CD8-positive, alpha-beta memory T cell (primary cell): ENCODE data around the gene ARHGAP35. TPM values are rescaled to one million over a fixed set of nuclear protein-coding genes. Genes with fewer than 3 reads are reported as not detected.

Source experiments
- CTCF ChIA-PET: fragments of 350-600 bp; sonication (Branson Sonifier 250); formaldehyde crosslinking; loops from one replicate; lab custom pipeline; 2021; ENCODE audit warnings: antibody characterized with exemption; lab: Charles Lee
- POLR2A ChIA-PET: fragments of 350-600 bp; sonication (Branson Sonifier 250); formaldehyde crosslinking; loops from one replicate; lab custom pipeline; 2021; ENCODE audit warnings: antibody characterized with exemption; lab: Charles Lee
- DNase-seq, 5 donors: peaks; one replicate each; pipeline versions ENCODE4 v3.0.0 to v3.0.0-alpha.2; 2020 to 2022; ENCODE audit warnings: mixed read lengths in 1 of 5
- H3K27ac ChIP-seq: one replicate; pipeline ENCODE4 v1.7.0; 2013; ENCODE audit warnings: low read depth, mild to moderate bottlenecking, low read length, moderate library complexity
- H3K27me3 ChIP-seq: 2 replicates; pipeline ENCODE4 v1.7.0; 2013; ENCODE audit warnings: low read length, mild to moderate bottlenecking; ENCODE audit not compliant: insufficient read depth, poor library complexity, severe bottlenecking
- H3K36me3 ChIP-seq: 2 replicates; pipeline ENCODE4 v1.7.0; 2013; ENCODE audit warnings: mild to moderate bottlenecking, low read length, moderate library complexity; ENCODE audit not compliant: insufficient read depth
- H3K4me1 ChIP-seq: 2 replicates; pipeline ENCODE4 v1.7.0; 2013; ENCODE audit warnings: mild to moderate bottlenecking, low read length, moderate library complexity; ENCODE audit not compliant: insufficient read depth
- H3K4me3 ChIP-seq: 2 replicates; pipeline ENCODE4 v1.7.0; 2013; ENCODE audit warnings: mild to moderate bottlenecking, low read length
- H3K9me3 ChIP-seq: 2 replicates; pipeline ENCODE4 v1.7.0; 2013; ENCODE audit warnings: mild to moderate bottlenecking, low read length
- H3K27ac Mint-ChIP-seq, 8 donors: one replicate each; pipeline ENCODE4 v1.8.0; 2020 to 2021; ENCODE audit warnings: mixed read lengths in 8 of 8, mild to moderate bottlenecking in 6 of 8, inconsistent platforms in 3 of 8, moderate library complexity in 3 of 8
- H3K27me3 Mint-ChIP-seq, 2 donors: one replicate each; pipeline ENCODE4 v1.8.0; 2020 to 2021; ENCODE audit warnings: mixed read lengths in 2 of 2, mild to moderate bottlenecking in 1 of 2, moderate library complexity in 1 of 2
- H3K36me3 Mint-ChIP-seq, 3 donors: one replicate each; pipeline ENCODE4 v1.8.0; 2020 to 2021; ENCODE audit warnings: mixed read lengths in 3 of 3, inconsistent platforms in 1 of 3, mild to moderate bottlenecking in 1 of 3
- H3K4me1 Mint-ChIP-seq, 3 donors: one replicate each; pipeline ENCODE4 v1.8.0; 2020 to 2021; ENCODE audit warnings: mixed read lengths in 3 of 3, inconsistent platforms in 1 of 3, mild to moderate bottlenecking in 1 of 3
- H3K4me3 Mint-ChIP-seq, 7 donors: one replicate each; pipeline ENCODE4 v1.8.0; 2020 to 2021; ENCODE audit warnings: mixed read lengths in 7 of 7, mild to moderate bottlenecking in 6 of 7, moderate library complexity in 4 of 7, inconsistent platforms in 2 of 7
- H3K9me3 Mint-ChIP-seq, 5 donors: one replicate each; pipeline ENCODE4 v1.8.0; 2020 to 2022; ENCODE audit warnings: mixed read lengths in 5 of 5, mild to moderate bottlenecking in 3 of 5, moderate library complexity in 2 of 5, inconsistent platforms in 1 of 5
- polyA plus RNA-seq: library from polyadenylated mRNA; unstranded; fragments of 300-500 nt; fragmentation: Illumina TruSeq; gene quantifications from one replicate; pipeline ENCODE4 v1.2.3, GENCODE V29; 2021
- total RNA-seq, 2 experiments: library from RNA; stranded (reverse); gene quantifications; one replicate each; pipeline ENCODE4 v1.2.3, GENCODE V29; 2021

The ARHGAP35 gene
- total and polyA plus RNA-seq, 3 experiments from 2014 or later, result 12.2 to 27.3 (median 26.7) TPM

DNA sequence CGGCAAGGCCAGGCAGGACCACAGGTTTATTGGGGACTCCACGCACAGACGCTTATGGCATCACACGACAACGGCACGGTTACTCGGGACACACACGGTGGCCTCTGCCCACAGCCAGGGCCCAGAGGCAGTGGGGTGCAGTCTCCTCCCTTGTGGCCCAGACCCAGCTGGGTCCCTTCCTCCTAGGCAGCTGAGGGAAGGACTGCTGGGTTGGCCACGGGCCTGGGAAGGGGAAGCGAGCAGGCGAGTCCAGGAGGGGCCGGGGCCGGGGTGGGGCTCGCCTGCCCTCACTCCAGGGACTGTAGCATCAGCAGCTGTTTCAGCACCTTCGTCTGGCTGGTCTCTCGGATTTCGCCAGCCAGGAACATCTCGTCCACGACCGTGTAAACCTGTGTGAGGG, 22.6 kb upstream of the ARHGAP35 start:
- no peak for DNase-seq
- Histone ChIP-seq H3K36me3 (no peaks in the 10 kb centered on the region), H3K9me3 (no peaks in the 10 kb centered on the region), H3K4me1 (no peaks in the 10 kb centered on the region), H3K27me3 (no peaks in the 10 kb centered on the region), H3K4me3 (no peak overlapping the region), H3K27ac (no peak overlapping the region)
- Mint-ChIP-seq H3K27ac (peak overlapping the region in 1 of 8 donors; percentile 27), H3K4me1 (peaks cover 0 to 5% (median 0%) of the 10 kb centered on the region in 3 donors), H3K4me3 (no peak overlapping the region), H3K27me3 (peaks cover 0 to 2% of the 10 kb centered on the region in 2 donors), H3K9me3 (no peaks in the 10 kb centered on the region), H3K36me3 (peaks cover 0 to 56% (median 4%) of the 10 kb centered on the region in 3 donors)
- CTCF ChIA-PET, result interaction anchor here (0.7 to 3.2 kb wide), 6 partner anchors 10 to 218 kb away, joined by 3 to 16 read pairs (median 3); no protein-coding TSS in a partner anchor
- POLR2A ChIA-PET, result no interaction called here

DNA sequence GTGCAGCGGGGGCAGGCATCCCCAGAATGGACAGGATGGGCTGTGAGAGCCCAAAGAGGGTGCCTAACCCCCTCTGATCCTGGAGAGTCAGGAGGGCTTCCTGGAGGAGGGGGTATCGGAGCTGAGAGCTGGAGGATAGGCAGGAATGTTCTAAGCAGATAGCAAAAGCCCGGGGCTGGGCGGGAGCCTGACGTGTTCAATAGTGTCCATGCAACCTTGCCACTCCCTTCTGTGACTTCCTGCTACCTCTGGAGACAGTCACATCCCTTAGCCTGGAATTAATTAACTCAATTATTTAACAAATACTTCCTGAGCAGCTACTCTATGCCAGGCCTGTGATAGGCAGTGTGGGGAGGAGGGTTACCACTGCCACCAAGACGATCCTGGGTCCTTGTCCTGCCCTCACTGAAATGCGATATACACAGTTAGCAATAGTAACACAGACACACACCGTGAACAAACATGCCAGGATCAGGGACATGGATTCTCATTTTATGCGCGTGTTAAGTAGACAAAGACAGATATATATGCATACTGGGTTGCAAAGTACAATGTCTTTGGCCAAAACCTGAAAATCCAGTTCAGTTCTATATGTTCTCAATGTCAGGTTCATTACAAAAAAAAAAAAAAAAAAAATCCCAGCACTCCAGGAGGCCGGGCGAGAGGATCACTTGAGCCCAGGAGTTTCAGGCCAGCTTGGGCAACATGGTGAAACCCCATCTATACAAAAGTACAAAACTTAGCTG, 20.9 kb upstream of the ARHGAP35 start:
- Histone ChIP-seq H3K27ac (no peak overlapping the region), H3K27me3 (no peaks in the 10 kb centered on the region), H3K9me3 (no peaks in the 10 kb centered on the region), H3K36me3 (no peaks in the 10 kb centered on the region), H3K4me3 (no peak overlapping the region), H3K4me1 (no peaks in the 10 kb centered on the region)
- Mint-ChIP-seq H3K4me1 (peaks cover 0 to 5% (median 0%) of the 10 kb centered on the region in 3 donors), H3K9me3 (no peaks in the 10 kb centered on the region), H3K36me3 (peaks cover 0 to 66% (median 5%) of the 10 kb centered on the region in 3 donors), H3K27me3 (peaks cover 0 to 2% of the 10 kb centered on the region in 2 donors), H3K4me3 (no peak overlapping the region), H3K27ac (peak overlapping the region in 2 of 8 donors; percentile 12 to 46)
- ChIA-PET CTCF (interaction anchor here (0.6 to 3.2 kb wide), 36 partner anchors 9 to 319 kb away, joined by 3 to 89 read pairs (median 4); partner anchors contain the start of genes AP2S1, PRKD2 and SLC1A5), POLR2A (interaction anchor here (0.6 to 1.6 kb wide), 4 partner anchors 52 to 1948 kb away, joined by 4 to 10 read pairs (median 6); partner anchors contain the start of gene SLC1A5)
- DNase-seq, result no peak

DNA sequence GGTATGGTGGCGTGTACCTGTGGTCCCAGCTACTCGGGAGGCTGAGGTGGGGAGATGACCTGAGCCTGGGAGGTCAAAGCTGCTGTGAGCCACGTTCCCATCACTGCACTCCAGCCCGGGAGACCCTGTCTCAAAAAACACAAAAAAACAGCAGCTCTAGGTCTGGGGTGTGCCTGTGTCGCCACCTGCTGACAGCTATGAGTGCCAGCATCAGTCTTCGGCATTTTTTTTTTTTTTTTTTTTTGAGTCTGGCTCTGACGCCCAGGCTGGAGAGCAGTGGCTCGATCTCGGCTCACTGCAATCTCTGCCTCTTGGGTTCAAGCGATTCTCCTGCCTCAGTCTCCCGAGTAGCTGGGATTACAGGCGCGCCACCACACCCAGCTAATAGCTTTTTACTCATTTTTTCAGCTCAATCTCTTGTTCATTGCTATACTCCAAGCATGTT, 20.3 kb upstream of the ARHGAP35 start:
- H3K36me3 Mint-ChIP-seq, result peaks cover 0 to 68% (median 5%) of the 10 kb centered on the region in 3 donors
- H3K4me3 Mint-ChIP-seq, result no peak overlapping the region
- Histone ChIP-seq H3K9me3 (no peaks in the 10 kb centered on the region), H3K4me3 (no peak overlapping the region), H3K27ac (no peak overlapping the region), H3K27me3 (no peaks in the 10 kb centered on the region), H3K4me1 (no peaks in the 10 kb centered on the region), H3K36me3 (no peaks in the 10 kb centered on the region)
- peak overlapping the region in 3 of 8 donors; percentile 24 to 61 (median 41) for H3K27ac Mint-ChIP-seq
- ChIA-PET POLR2A (interaction anchor here (0.6 to 1.6 kb wide), 6 partner anchors 53 to 1948 kb away, joined by 4 to 10 read pairs (median 8); partner anchors contain the start of gene SLC1A5), CTCF (interaction anchor here (0.6 to 3.2 kb wide), 44 partner anchors 10 to 366 kb away, joined by 3 to 89 read pairs (median 4); partner anchors contain the start of genes AP2S1, PRKD2 and SLC1A5)
- peaks cover 0 to 5% (median 0%) of the 10 kb centered on the region in 3 donors for H3K4me1 Mint-ChIP-seq
- no peaks in the 10 kb centered on the region for H3K9me3 Mint-ChIP-seq
- peaks cover 0 to 2% of the 10 kb centered on the region in 2 donors for H3K27me3 Mint-ChIP-seq
- peak; percentile 28 to 64 (median 49) for DNase-seq

DNA sequence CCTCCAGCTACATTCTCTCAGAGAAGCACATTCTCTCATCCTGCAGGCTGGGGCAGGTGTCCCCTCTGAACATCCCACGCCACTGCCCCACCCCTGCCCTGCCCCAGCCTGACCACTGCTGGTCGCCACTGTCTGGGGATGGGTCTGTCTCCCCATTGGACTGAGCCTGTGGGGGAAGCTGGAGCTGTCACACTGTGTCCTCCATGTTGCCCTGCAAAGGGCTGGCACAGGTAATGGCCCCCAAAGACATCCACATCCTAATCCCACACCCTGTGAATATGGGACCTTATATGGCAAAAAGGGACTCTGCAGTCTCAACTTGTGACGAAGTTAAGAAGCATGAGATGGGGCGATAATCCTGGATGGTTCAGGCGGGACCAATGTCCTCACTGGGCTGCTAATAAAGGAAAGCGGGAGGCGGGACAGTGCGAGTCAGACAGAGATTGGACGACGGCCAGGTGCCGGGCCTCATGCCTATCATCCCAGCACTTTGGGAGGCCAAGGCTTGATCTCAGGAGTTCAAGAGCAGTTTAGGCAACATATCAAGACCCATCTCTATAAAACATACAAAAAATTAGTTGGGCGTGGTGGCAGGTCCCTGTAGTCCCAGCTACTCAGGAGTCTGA, 19.2 kb upstream of the ARHGAP35 start:
- Mint-ChIP-seq H3K9me3 (no peaks in the 10 kb centered on the region), H3K4me1 (peaks cover 0 to 5% (median 0%) of the 10 kb centered on the region in 3 donors), H3K27ac (peak overlapping the region in 2 of 8 donors; percentile 91 to 93), H3K4me3 (no peak overlapping the region), H3K27me3 (peaks cover 0 to 2% of the 10 kb centered on the region in 2 donors), H3K36me3 (peaks cover 0 to 70% (median 7%) of the 10 kb centered on the region in 3 donors)
- Histone ChIP-seq H3K9me3 (no peaks in the 10 kb centered on the region), H3K4me3 (no peak overlapping the region), H3K27me3 (no peaks in the 10 kb centered on the region), H3K36me3 (no peaks in the 10 kb centered on the region), H3K4me1 (no peaks in the 10 kb centered on the region), H3K27ac (no peak overlapping the region)
- POLR2A ChIA-PET, result no interaction called here
- DNase-seq, result peak in 1 of 5 donors; percentile 37
- CTCF ChIA-PET, result interaction anchor here (0.8 to 3.2 kb wide), 18 partner anchors 10 to 179 kb away, joined by 3 to 89 read pairs (median 6); partner anchors contain the start of genes AP2S1 and SLC1A5

DNA sequence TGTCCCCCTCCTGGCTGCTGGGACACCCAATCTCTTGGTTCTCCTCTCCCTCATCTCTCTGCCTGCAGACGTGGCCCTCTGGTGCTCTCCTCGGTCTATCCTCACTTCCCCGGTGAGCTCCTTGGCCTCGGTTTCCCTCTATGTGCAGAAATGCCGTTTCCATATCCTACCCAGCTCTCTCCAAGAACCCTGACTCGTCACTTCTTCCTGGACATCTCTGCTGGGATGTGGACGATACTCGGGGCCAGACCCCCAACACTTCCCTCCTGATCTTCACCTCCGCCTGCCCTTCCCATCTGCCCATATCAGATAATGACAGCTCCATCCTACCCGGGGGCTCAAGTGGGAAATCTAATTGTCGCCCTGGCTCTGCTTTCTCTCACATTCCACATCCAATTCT, 18.0 kb upstream of the ARHGAP35 start:
- H3K36me3 Mint-ChIP-seq, result peaks cover 0 to 67% (median 11%) of the 10 kb centered on the region in 3 donors
- ChIA-PET CTCF (interaction anchor here (1.5 to 2.4 kb wide), 3 partner anchors 85 to 148 kb away, joined by 3 to 9 read pairs (median 8); no protein-coding TSS in a partner anchor), POLR2A (interaction anchor here (0.9 kb wide), 1 partner anchor 10 kb away, joined by 15 read pairs; no protein-coding TSS in a partner anchor)
- no peaks in the 10 kb centered on the region for H3K27me3 ChIP-seq
- no peaks in the 10 kb centered on the region for H3K36me3 ChIP-seq
- no peak overlapping the region for H3K4me3 ChIP-seq
- H3K4me1 ChIP-seq, result no peaks in the 10 kb centered on the region
- peak in 1 of 5 donors; percentile 20 for DNase-seq
- H3K9me3 ChIP-seq, result no peaks in the 10 kb centered on the region
- H3K9me3 Mint-ChIP-seq, result no peaks in the 10 kb centered on the region
- no peak overlapping the region for H3K27ac ChIP-seq
- peak overlapping the region in 1 of 8 donors; percentile 17 for H3K27ac Mint-ChIP-seq
- peaks cover 0 to 1% of the 10 kb centered on the region in 2 donors for H3K27me3 Mint-ChIP-seq
- peaks cover 2 to 9% (median 5%) of the 10 kb centered on the region in 3 donors for H3K4me1 Mint-ChIP-seq
- no peak overlapping the region for H3K4me3 Mint-ChIP-seq

DNA sequence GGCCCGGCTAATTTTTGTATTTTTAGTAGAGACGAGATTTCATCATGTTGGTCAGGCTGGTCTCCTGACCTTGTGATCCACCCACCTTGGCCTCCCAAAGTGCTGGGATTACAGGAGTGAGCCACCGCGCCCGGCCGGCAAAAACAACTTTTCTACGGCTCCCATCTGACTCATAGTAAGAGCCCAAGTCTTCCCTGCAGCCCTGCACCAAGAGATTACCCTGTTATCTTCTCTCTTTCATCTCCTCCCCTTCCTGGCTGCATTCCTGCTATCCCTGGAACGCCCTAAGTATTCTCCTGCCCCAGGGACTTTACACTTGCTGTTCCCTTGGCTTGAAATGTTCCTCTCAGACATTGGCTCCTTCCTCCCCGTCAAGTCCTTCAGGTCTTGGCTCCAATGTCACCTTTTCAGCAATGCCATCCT, 16.7 kb upstream of the ARHGAP35 start:
- DNase-seq, result no peak
- Mint-ChIP-seq H3K9me3 (no peaks in the 10 kb centered on the region), H3K4me3 (no peak overlapping the region), H3K27ac (peak overlapping the region in 1 of 8 donors; percentile 47), H3K27me3 (no peaks in the 10 kb centered on the region), H3K4me1 (peaks cover 2 to 11% (median 7%) of the 10 kb centered on the region in 3 donors), H3K36me3 (peaks cover 0 to 58% (median 9%) of the 10 kb centered on the region in 3 donors)
- peaks cover under 1% of the 10 kb centered on the region for H3K4me1 ChIP-seq
- no peaks in the 10 kb centered on the region for H3K27me3 ChIP-seq
- POLR2A ChIA-PET, result no interaction called here
- no peaks in the 10 kb centered on the region for H3K9me3 ChIP-seq
- no peak overlapping the region for H3K4me3 ChIP-seq
- CTCF ChIA-PET, result interaction anchor here (1.1 to 2.4 kb wide), 3 partner anchors 86 to 115 kb away, joined by 3 to 9 read pairs (median 8); no protein-coding TSS in a partner anchor
- H3K27ac ChIP-seq, result no peak overlapping the region
- H3K36me3 ChIP-seq, result no peaks in the 10 kb centered on the region

DNA sequence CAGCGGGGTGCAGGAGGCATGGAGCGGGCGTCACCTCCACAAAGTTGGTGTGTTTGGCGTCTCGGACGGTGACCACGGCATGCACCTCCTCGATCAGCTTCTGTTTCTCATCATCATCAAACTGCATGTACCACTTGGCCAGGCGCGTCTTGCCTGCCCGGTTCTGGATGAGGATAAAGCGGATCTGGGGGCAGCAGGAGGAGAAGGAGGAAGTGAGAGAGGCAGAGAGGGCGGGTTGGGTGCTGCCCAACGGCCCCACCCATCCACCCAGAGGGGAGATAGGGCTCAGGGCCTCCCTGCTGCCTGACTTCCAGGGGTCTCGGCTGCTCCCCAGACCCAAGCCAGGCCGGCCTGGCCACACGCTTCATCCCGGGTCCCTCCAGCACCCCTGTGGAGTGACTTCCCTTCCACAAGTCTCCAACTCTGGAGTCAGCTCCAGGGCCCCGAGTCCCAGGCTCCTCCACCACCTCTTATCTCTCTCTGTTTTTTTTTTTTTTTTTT, 14.8 kb upstream of the ARHGAP35 start:
- no peak overlapping the region for H3K4me3 ChIP-seq
- Mint-ChIP-seq H3K4me3 (no peak overlapping the region), H3K27ac (no peak overlapping the region), H3K36me3 (peaks cover 0 to 47% (median 9%) of the 10 kb centered on the region in 3 donors), H3K4me1 (peaks cover 16 to 25% (median 25%) of the 10 kb centered on the region in 3 donors), H3K27me3 (peaks cover 0 to 1% of the 10 kb centered on the region in 2 donors), H3K9me3 (no peaks in the 10 kb centered on the region)
- H3K27me3 ChIP-seq, result no peaks in the 10 kb centered on the region
- peaks cover 13% of the 10 kb centered on the region for H3K4me1 ChIP-seq
- no peak for DNase-seq
- H3K9me3 ChIP-seq, result no peaks in the 10 kb centered on the region
- H3K27ac ChIP-seq, result no peak overlapping the region
- ChIA-PET CTCF (interaction anchor here (0.7 to 2.0 kb wide), 2 partner anchors 12 to 88 kb away, joined by 5 to 7 read pairs; no protein-coding TSS in a partner anchor), POLR2A (no interaction called here)
- no peaks in the 10 kb centered on the region for H3K36me3 ChIP-seq
